SU-DHL-6 (cell line): ENCODE measurements around the gene MFN2.

Experiments used
- CTCF ChIP-seq: fragments of 200-600 bp; sonication (generic); IDR thresholded peaks from one replicate; pipeline ENCODE4 v1.5.1; 2017; ENCODE audit warnings: antibody characterized with exemption, mild to moderate bottlenecking, low read length, moderate library complexity; ENCODE audit not compliant: insufficient read depth, poor library complexity, severe bottlenecking
- EZH2phosphoT487 ChIP-seq: fragments of 200-600 bp; sonication (generic), shearing (Covaris generic); conservative IDR thresholded peaks from 2 replicates; pipeline ENCODE4 v1.6.1; 2018; ENCODE audit warnings: mild to moderate bottlenecking, antibody characterized with exemption, low read length, moderate library complexity, mixed read lengths

DNA sequence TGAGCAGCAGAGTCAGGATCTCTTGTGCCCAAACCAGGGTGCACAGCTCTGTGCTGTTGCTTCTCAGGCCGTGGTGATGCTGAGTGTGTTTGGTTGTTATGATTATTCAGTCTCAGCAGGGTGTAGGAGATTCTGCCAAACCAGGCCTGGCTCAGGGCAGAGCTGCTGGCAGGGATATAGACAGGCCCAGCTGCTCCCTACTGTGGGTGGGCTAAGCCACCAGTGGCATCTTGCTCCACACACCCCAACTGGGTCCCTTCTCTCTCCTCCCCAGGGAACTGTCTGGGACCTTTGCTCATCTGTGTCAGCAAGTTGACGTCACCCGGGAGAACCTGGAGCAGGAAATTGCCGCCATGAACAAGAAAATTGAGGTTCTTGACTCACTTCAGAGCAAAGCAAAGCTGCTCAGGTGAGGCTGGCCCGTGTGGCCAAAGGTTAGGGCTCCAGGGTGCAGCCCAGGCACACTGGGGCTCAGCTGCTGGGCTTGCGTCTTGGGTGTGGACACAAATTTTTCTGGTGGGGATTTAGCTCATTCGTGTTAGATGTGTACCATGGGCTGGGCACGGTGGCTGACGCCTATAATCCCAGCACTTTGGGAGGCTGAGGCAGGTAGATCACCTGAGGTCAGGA, 29.2 kb downstream of the MFN2 start:
- TF ChIP-seq CTCF (no peak), EZH2phosphoT487 (no peak)
